Measurements from ENCODE around the gene ST3GAL6.

DNA sequence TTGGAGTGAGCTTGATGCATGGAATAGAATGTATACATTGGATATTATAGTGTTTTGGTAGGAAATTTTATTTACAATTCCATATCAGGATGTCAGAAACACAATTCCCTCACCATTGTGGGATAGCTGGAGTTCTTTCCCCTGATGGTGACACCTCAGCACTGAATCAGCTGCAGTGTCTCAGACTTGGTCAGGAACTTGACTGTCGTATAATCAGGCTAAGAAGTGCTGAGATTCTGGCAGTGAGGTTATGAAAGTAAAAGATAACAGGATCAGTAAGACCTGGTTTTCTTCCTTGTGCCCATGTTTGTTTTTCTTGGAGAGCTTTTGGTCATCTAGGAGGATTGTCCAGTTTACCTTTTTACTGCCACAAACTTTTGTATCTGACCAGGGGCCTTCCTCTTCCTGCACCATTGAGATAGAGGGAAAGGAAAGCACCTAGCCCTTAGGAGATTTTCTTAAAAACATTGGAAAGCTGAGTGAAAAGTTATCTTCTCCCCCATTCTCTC is 27.3 kb upstream of the ST3GAL6 start:
- TF ChIP-seq, protein P1, sequence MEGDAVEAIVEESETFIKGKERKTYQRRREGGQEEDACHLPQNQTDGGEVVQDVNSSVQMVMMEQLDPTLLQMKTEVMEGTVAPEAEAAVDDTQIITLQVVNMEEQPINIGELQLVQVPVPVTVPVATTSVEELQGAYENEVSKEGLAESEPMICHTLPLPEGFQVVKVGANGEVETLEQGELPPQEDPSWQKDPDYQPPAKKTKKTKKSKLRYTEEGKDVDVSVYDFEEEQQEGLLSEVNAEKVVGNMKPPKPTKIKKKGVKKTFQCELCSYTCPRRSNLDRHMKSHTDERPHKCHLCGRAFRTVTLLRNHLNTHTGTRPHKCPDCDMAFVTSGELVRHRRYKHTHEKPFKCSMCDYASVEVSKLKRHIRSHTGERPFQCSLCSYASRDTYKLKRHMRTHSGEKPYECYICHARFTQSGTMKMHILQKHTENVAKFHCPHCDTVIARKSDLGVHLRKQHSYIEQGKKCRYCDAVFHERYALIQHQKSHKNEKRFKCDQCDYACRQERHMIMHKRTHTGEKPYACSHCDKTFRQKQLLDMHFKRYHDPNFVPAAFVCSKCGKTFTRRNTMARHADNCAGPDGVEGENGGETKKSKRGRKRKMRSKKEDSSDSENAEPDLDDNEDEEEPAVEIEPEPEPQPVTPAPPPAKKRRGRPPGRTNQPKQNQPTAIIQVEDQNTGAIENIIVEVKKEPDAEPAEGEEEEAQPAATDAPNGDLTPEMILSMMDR (conservative IDR thresholded peaks at IDR 0.05; ENCODE audit: low read length), result no peak
- no peak for TF ChIP-seq EZH2phosphoT487 (IDR thresholded peaks at IDR 0.05; ENCODE audit: borderline replicate concordance, low read depth, low read length)

Data from OCI-LY7 (cell line).